Trophoblast cell (in vitro differentiated cells and primary cell): Measurements from ENCODE around the gene DNAJC24.

Experiments
- DNase-seq, 2 donors: peaks; one replicate each; pipeline ENCODE4 v3.0.0-alpha.2; 2016
- H2AFZ ChIP-seq: 2 replicates; pipeline ENCODE4 v1.6.1; 2013; ENCODE audit warnings: low read length, moderate library complexity, mild to moderate bottlenecking; ENCODE audit not compliant: insufficient read depth, poor library complexity
- H2AK5ac ChIP-seq: 2 replicates; pipeline ENCODE4 v1.6.1; 2013; ENCODE audit warnings: mild to moderate bottlenecking, low read length
- H2BK120ac ChIP-seq: 2 replicates; pipeline ENCODE4 v1.6.1; 2013; ENCODE audit warnings: low read length, mild to moderate bottlenecking, moderate library complexity; ENCODE audit not compliant: insufficient read depth, poor library complexity
- H2BK12ac ChIP-seq: 2 replicates; pipeline ENCODE4 v1.6.1; 2013; ENCODE audit warnings: mild to moderate bottlenecking, low read length, moderate library complexity
- H2BK5ac ChIP-seq: 2 replicates; pipeline ENCODE4 v1.6.1; 2013; ENCODE audit warnings: low read length, low read depth, moderate library complexity, mild to moderate bottlenecking; ENCODE audit not compliant: poor library complexity
- H3K14ac ChIP-seq: 2 replicates; pipeline ENCODE4 v1.6.1; 2013; ENCODE audit warnings: mild to moderate bottlenecking, low read length
- H3K18ac ChIP-seq: 2 replicates; pipeline ENCODE4 v1.6.1; 2013; ENCODE audit warnings: mild to moderate bottlenecking, low read length
- H3K23ac ChIP-seq: 2 replicates; pipeline ENCODE4 v1.6.1; 2013; ENCODE audit warnings: low read length
- H3K27ac ChIP-seq: 2 replicates; pipeline ENCODE4 v1.5.1; 2013; ENCODE audit warnings: low read depth, mild to moderate bottlenecking, inconsistent platforms, low read length, moderate library complexity
- H3K27me3 ChIP-seq: 2 replicates; pipeline ENCODE4 v1.6.1; 2013; ENCODE audit warnings: inconsistent platforms, mild to moderate bottlenecking, low read length, moderate library complexity; ENCODE audit not compliant: insufficient read depth
- H3K36me3 ChIP-seq, 2 experiments: 1 replicate in 1 of 2; 2 replicates in 1 of 2; pipeline ENCODE4 v1.6.1; 2013; ENCODE audit warnings: low read length in 2 of 2, mild to moderate bottlenecking in 2 of 2, moderate library complexity in 1 of 2; ENCODE audit not compliant: insufficient read depth in 2 of 2, control insufficient read depth in 1 of 2
- H3K4ac ChIP-seq: 2 replicates; pipeline ENCODE4 v1.6.1; 2013; ENCODE audit warnings: low read depth, mild to moderate bottlenecking, low read length, moderate library complexity
- H3K4me1 ChIP-seq, 2 experiments: 1 replicate in 1 of 2; 2 replicates in 1 of 2; pipeline ENCODE4 v1.6.1; 2013; ENCODE audit warnings: low read length in 2 of 2, mild to moderate bottlenecking in 2 of 2, moderate library complexity in 1 of 2; ENCODE audit not compliant: insufficient read depth in 2 of 2, control insufficient read depth in 1 of 2
- H3K4me2 ChIP-seq: 2 replicates; pipeline ENCODE4 v1.6.1; 2013; ENCODE audit warnings: inconsistent platforms, mild to moderate bottlenecking, low read length, moderate library complexity
- H3K4me3 ChIP-seq: 2 replicates; pipeline ENCODE4 v1.5.1; 2013; ENCODE audit warnings: mild to moderate bottlenecking, low read depth, low read length, inconsistent platforms
- H3K79me1 ChIP-seq: one replicate; pipeline ENCODE4 v1.6.1; 2013; ENCODE audit warnings: low read length
- H3K79me2 ChIP-seq: 2 replicates; pipeline ENCODE4 v1.6.1; 2013; ENCODE audit warnings: low read length, mild to moderate bottlenecking; ENCODE audit not compliant: control insufficient read depth, insufficient read depth, poor library complexity
- H3K9ac ChIP-seq: 2 replicates; pipeline ENCODE4 v1.6.1; 2013; ENCODE audit warnings: mild to moderate bottlenecking, low read length
- H3K9me3 ChIP-seq: 2 replicates; pipeline ENCODE4 v1.6.1; 2013; ENCODE audit warnings: low read depth, mild to moderate bottlenecking, control low read depth, inconsistent platforms, low read length; ENCODE audit not compliant: insufficient read depth
- H4K12ac ChIP-seq: 2 replicates; pipeline ENCODE4 v1.6.1; 2013; ENCODE audit warnings: low read depth, mild to moderate bottlenecking, low read length, moderate library complexity
- H4K8ac ChIP-seq: 2 replicates; pipeline ENCODE4 v1.6.1; 2013; ENCODE audit warnings: low read depth, mild to moderate bottlenecking, low read length, moderate library complexity
- H4K91ac ChIP-seq: one replicate; pipeline ENCODE4 v1.6.1; 2013; ENCODE audit warnings: low read depth, mild to moderate bottlenecking, low read length, moderate library complexity
- WGBS: extraction: QIAGEN DNeasy Blood & Tissue Kit; methylation state at CpG from one replicate; pipeline ENCODE4 v1.1.7; 2013; ENCODE audit warnings: missing lambda C conversion rate; ENCODE audit not compliant: insufficient read length, insufficient coverage; ENCODE audit errors: extremely low coverage; 5-methylcytosine and 5-hydroxymethylcytosine counted together

The DNAJC24 gene

GRCh38 chr11:31387379-31387778, 17.7 kb downstream of the DNAJC24 start:
- Histone ChIP-seq H2AFZ (no peak overlapping the region), H3K4ac (no peak overlapping the region), H3K79me1 (no peaks in the 10 kb centered on the region), H3K4me3 (no peak overlapping the region), H3K36me3 (peaks cover 0 to 2% of the 10 kb centered on the region in 2 experiments), H2AK5ac (no peak overlapping the region), H2BK120ac (no peak overlapping the region), H3K4me1 (peaks cover 4 to 5% of the 10 kb centered on the region in 2 experiments), H3K27ac (no peak overlapping the region), H2BK12ac (no peak overlapping the region), H2BK5ac (no peak overlapping the region), H3K18ac (no peak overlapping the region), H3K23ac (no peak overlapping the region), H3K14ac (no peak overlapping the region), H3K79me2 (peaks cover 1% of the 10 kb centered on the region), H4K91ac (no peak overlapping the region), H3K27me3 (no peaks in the 10 kb centered on the region), H4K8ac (no peak overlapping the region), H3K9ac (no peak overlapping the region), H4K12ac (no peak overlapping the region), H3K9me3 (peaks cover 3% of the 10 kb centered on the region), H3K4me2 (no peak overlapping the region)
- no CpG with 5 or more reads among the region's 2 CpGs for WGBS
- peak in 1 of 2 donors; percentile 41 for DNase-seq

- no peaks in the 10 kb centered on the region for H3K27me3 ChIP-seq
- no peaks in the 10 kb centered on the region for H3K9me3 ChIP-seq
- no peak overlapping the region for H3K27ac ChIP-seq
- WGBS, result no CpG with 5 or more reads among the region's 5 CpGs
- no peak overlapping the region for H4K8ac ChIP-seq
- H3K18ac ChIP-seq, result no peak overlapping the region
- H2BK120ac ChIP-seq, result no peak overlapping the region
- H4K12ac ChIP-seq, result no peak overlapping the region
- no peak overlapping the region for H3K9ac ChIP-seq
- no peak overlapping the region for H2AK5ac ChIP-seq
- DNase-seq, result peak in 1 of 2 donors; percentile 68
- no peaks in the 10 kb centered on the region for H3K79me2 ChIP-seq
- no peaks in the 10 kb centered on the region for H3K36me3 ChIP-seq
- H3K79me1 ChIP-seq, result no peaks in the 10 kb centered on the region
- no peak overlapping the region for H3K23ac ChIP-seq
- H2BK12ac ChIP-seq, result no peak overlapping the region
- H2AFZ ChIP-seq, result no peak overlapping the region
- H3K4ac ChIP-seq, result no peak overlapping the region
- H3K4me1 ChIP-seq, result no peaks in the 10 kb centered on the region
- H3K4me3 ChIP-seq, result no peak overlapping the region
- no peak overlapping the region for H3K4me2 ChIP-seq
- no peak overlapping the region for H4K91ac ChIP-seq
- no peak overlapping the region for H3K14ac ChIP-seq
- H2BK5ac ChIP-seq, result no peak overlapping the region
Measured at GRCh38 chr11:31397239-31397834, 27.7 kb downstream of the DNAJC24 start.

GRCh38 chr11:31404614-31405013, 35.0 kb downstream of the DNAJC24 start:
- no peak for DNase-seq
- Histone ChIP-seq H3K4me3 (no peak overlapping the region), H3K18ac (no peak overlapping the region), H3K27me3 (no peaks in the 10 kb centered on the region), H4K12ac (no peak overlapping the region), H3K9ac (no peak overlapping the region), H3K4me1 (no peaks in the 10 kb centered on the region), H3K36me3 (no peaks in the 10 kb centered on the region), H2BK5ac (no peak overlapping the region), H4K8ac (no peak overlapping the region), H2AK5ac (no peak overlapping the region), H3K79me1 (no peaks in the 10 kb centered on the region), H3K27ac (no peak overlapping the region), H4K91ac (no peak overlapping the region), H2BK120ac (no peak overlapping the region), H3K14ac (no peak overlapping the region), H3K23ac (no peak overlapping the region), H3K4ac (no peak overlapping the region), H2BK12ac (no peak overlapping the region), H3K9me3 (no peaks in the 10 kb centered on the region), H3K79me2 (no peaks in the 10 kb centered on the region), H2AFZ (no peak overlapping the region), H3K4me2 (no peak overlapping the region)

- no peaks in the 10 kb centered on the region for H3K27me3 ChIP-seq
Measured at GRCh38 chr11:31408201-31408600, 38.5 kb downstream of the DNAJC24 start.

More at GRCh38 chr11:31408201-31408600, 38.5 kb downstream of the DNAJC24 start:
- H3K14ac ChIP-seq, result no peak overlapping the region
- H3K79me2 ChIP-seq, result no peaks in the 10 kb centered on the region
- H2BK12ac ChIP-seq, result no peak overlapping the region
- no peak overlapping the region for H4K8ac ChIP-seq
- H3K36me3 ChIP-seq, result peaks cover 0 to 2% of the 10 kb centered on the region in 2 experiments
- H3K4me2 ChIP-seq, result no peak overlapping the region
- no peak overlapping the region for H2AK5ac ChIP-seq
- no peak overlapping the region for H2BK120ac ChIP-seq
- H3K79me1 ChIP-seq, result no peaks in the 10 kb centered on the region
- no peak overlapping the region for H2AFZ ChIP-seq
- H3K23ac ChIP-seq, result no peak overlapping the region
- DNase-seq, result no peak
- no peak overlapping the region for H4K12ac ChIP-seq
- no peak overlapping the region for H3K27ac ChIP-seq
- no peak overlapping the region for H4K91ac ChIP-seq
- no peak overlapping the region for H3K4ac ChIP-seq
- H3K9me3 ChIP-seq, result no peaks in the 10 kb centered on the region
- H3K9ac ChIP-seq, result no peak overlapping the region
- WGBS, result no CpG with 5 or more reads among the region's 2 CpGs
- H3K4me1 ChIP-seq, result no peaks in the 10 kb centered on the region
- H3K4me3 ChIP-seq, result no peak overlapping the region
- H2BK5ac ChIP-seq, result no peak overlapping the region
- no peak overlapping the region for H3K18ac ChIP-seq
